ENCODE measurements around the gene F5. TPM values are rescaled to one million over a fixed set of nuclear protein-coding genes. Genes with fewer than 3 reads are reported as not detected.

Gene F5
- total RNA-seq, 5 donors from 2014 or later (not counting 1 experiment from before 2014, with no cell fraction given) = 4.2 to 9.7 (median 8.5) TPM

- H3K4me1 Mint-ChIP-seq = peaks cover 10 to 16% (median 13%) of the 10 kb centered on the region in 3 donors
- 100% methylated on average over 1 of the region's 3 CpGs for WGBS (ENCODE audit: insufficient coverage)
- no peaks in the 10 kb centered on the region for H3K9me3 Mint-ChIP-seq
- peak in 3 of 4 experiments; percentile 46 to 72 (median 57) for ATAC-seq (replicated peaks in 1 of 4)
- CTCF ChIA-PET = no interaction called here
- no peaks in the 10 kb centered on the region for H3K4me1 ChIP-seq (ENCODE audit: control insufficient read depth in 1 of 2, extremely low read depth in 1 of 2, insufficient read depth in 2 of 2, low read length in 2 of 2)
- H3K27ac Mint-ChIP-seq = peak overlapping the region; percentile 49 to 80
- H3K27me3 Mint-ChIP-seq = no peaks in the 10 kb centered on the region
- peak overlapping the region; percentile 50 for H3K27ac ChIP-seq (ENCODE audit: low read length)
- H3K36me3 ChIP-seq (ENCODE audit: control insufficient read depth in 2 of 2, extremely low read depth in 1 of 2, insufficient read depth in 1 of 2, low read length in 1 of 2) = no peaks in the 10 kb centered on the region
- POLR2A ChIA-PET = interaction anchor here in 1 of 2 donors (0.6 kb wide), 1 partner anchor 1947 kb away, joined by 3 read pairs; no protein-coding TSS in a partner anchor
- H3K4me3 Mint-ChIP-seq = no peak overlapping the region
- DNase-seq = no peak
- no peaks in the 10 kb centered on the region for H3K9me3 ChIP-seq
- H3K4me3 ChIP-seq (ENCODE audit: control insufficient read depth in 1 of 2, extremely low read depth in 1 of 2, low read length in 1 of 2) = no peak overlapping the region
- H3K27me3 ChIP-seq (replicated peaks in 1 of 2; ENCODE audit: control insufficient read depth in 2 of 2, extremely low read depth in 1 of 2, insufficient read depth in 2 of 2, low read length in 1 of 2) = no peaks in the 10 kb centered on the region
- peaks cover 15% of the 10 kb centered on the region for H3K36me3 Mint-ChIP-seq
These were observed 14.8 kb downstream of the F5 start for GRCh38 chr1:169571450-169571849.

- peaks cover 10% of the 10 kb centered on the region for H3K36me3 Mint-ChIP-seq
- CTCF ChIA-PET = no interaction called here
These were observed 16.1 kb downstream of the F5 start for GRCh38 chr1:169570172-169570574.

GRCh38 chr1:169568497-169568896, 17.8 kb downstream of the F5 start:
- DNase-seq = no peak
- no peak overlapping the region for H3K27ac ChIP-seq (ENCODE audit: low read length)
- Mint-ChIP-seq H3K9me3 (peaks cover 6 to 8% (median 8%) of the 10 kb centered on the region in 3 donors), H3K27me3 (no peaks in the 10 kb centered on the region), H3K4me3 (no peak overlapping the region), H3K27ac (no peak overlapping the region), H3K4me1 (peaks cover 17 to 25% (median 22%) of the 10 kb centered on the region in 3 donors), H3K36me3 (peaks cover 22% of the 10 kb centered on the region)
- H3K36me3 ChIP-seq (ENCODE audit: control insufficient read depth in 2 of 2, extremely low read depth in 1 of 2, insufficient read depth in 1 of 2, low read length in 1 of 2) = no peaks in the 10 kb centered on the region
- H3K4me3 ChIP-seq (ENCODE audit: control insufficient read depth in 1 of 2, extremely low read depth in 1 of 2, low read length in 1 of 2) = no peak overlapping the region
- no peaks in the 10 kb centered on the region for H3K4me1 ChIP-seq (ENCODE audit: control insufficient read depth in 1 of 2, extremely low read depth in 1 of 2, insufficient read depth in 2 of 2, low read length in 2 of 2)
- ChIA-PET CTCF (interaction anchor here (0.6 to 1.2 kb wide), 4 partner anchors 11 to 242 kb away, joined by 3 to 4 read pairs (median 3); partner anchors contain the start of gene F5 (in 1 of the 2)), POLR2A (interaction anchor here in 1 of 2 donors (1.0 kb wide), 1 partner anchor 9 kb away, joined by 3 read pairs; no protein-coding TSS in a partner anchor)
- no peak for ATAC-seq (replicated peaks in 1 of 4)
- H3K9me3 ChIP-seq = no peaks in the 10 kb centered on the region
- no peaks in the 10 kb centered on the region for H3K27me3 ChIP-seq (replicated peaks in 1 of 2; ENCODE audit: control insufficient read depth in 2 of 2, extremely low read depth in 1 of 2, insufficient read depth in 2 of 2, low read length in 1 of 2)
- WGBS (ENCODE audit: insufficient coverage) = no CpG with 5 or more reads among the region's 1 CpG

More at GRCh38 chr1:169570172-169570574, 16.1 kb downstream of the F5 start:
- H3K9me3 Mint-ChIP-seq = no peaks in the 10 kb centered on the region
- no peak for DNase-seq
- no peaks in the 10 kb centered on the region for H3K27me3 Mint-ChIP-seq
- H3K27ac ChIP-seq (ENCODE audit: low read length) = no peak overlapping the region
- POLR2A ChIA-PET = no interaction called here
- no peak for ATAC-seq (replicated peaks in 1 of 4)
- no peak overlapping the region for H3K4me3 ChIP-seq (ENCODE audit: control insufficient read depth in 1 of 2, extremely low read depth in 1 of 2, low read length in 1 of 2)
- H3K4me1 Mint-ChIP-seq = peaks cover 17 to 25% (median 22%) of the 10 kb centered on the region in 3 donors
- no CpG with 5 or more reads among the region's 1 CpG for WGBS (ENCODE audit: insufficient coverage)
- H3K9me3 ChIP-seq = no peaks in the 10 kb centered on the region
- no peaks in the 10 kb centered on the region for H3K36me3 ChIP-seq (ENCODE audit: control insufficient read depth in 2 of 2, extremely low read depth in 1 of 2, insufficient read depth in 1 of 2, low read length in 1 of 2)
- H3K4me3 Mint-ChIP-seq = no peak overlapping the region
- H3K27ac Mint-ChIP-seq = no peak overlapping the region
- no peaks in the 10 kb centered on the region for H3K4me1 ChIP-seq (ENCODE audit: control insufficient read depth in 1 of 2, extremely low read depth in 1 of 2, insufficient read depth in 2 of 2, low read length in 2 of 2)
- H3K27me3 ChIP-seq (replicated peaks in 1 of 2; ENCODE audit: control insufficient read depth in 2 of 2, extremely low read depth in 1 of 2, insufficient read depth in 2 of 2, low read length in 1 of 2) = no peaks in the 10 kb centered on the region

DNA sequence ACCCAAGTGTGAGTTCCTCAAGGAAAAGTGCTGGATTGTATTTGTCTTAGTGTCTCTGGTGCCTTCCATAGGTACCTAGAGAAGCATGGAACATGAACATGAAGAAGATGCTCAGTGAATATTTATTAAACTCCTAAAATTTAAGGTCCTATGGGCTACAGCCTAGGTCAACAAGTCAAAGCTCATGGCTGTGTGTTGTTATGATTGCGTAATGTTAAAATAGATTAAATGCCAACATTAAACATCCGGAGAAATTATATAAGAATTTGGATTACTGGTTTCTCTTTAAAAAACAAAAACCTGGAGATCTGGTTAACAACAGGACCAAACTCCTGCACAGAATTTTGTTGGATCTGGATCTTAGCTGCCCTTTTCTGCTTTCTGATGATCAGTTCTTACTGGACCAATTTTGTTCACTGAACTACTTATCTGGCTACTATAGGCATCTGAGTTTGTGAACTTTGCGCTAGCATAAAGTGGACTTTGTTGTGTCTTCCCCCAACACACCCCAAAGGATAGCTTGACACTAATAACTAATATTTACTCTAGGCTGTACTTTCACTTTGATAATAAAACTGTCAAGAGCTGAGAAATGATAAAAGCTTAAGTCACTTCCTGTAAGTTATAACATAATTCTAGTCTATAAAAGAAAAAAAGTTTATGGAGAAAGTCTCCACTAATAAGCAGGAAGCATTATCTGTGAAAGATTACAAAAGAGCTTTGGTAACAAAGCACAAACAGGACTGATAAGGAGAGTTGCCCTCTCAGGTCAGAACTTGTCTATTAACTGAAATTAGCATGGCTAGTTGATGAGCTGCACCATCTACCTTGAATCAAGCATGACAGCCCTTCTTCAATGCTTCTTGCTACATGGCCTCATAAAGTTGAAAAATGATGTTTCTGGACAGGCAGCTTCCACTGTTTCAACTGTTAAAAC, 20.7 kb downstream of the F5 start:
- ATAC-seq (replicated peaks in 1 of 4) (no peak), DNase-seq (no peak)
- ChIA-PET POLR2A (no interaction called here), CTCF (interaction anchor here in 1 of 2 donors (0.5 to 0.9 kb wide), 4 partner anchors 13 to 146 kb away, joined by 3 to 4 read pairs (median 3); no protein-coding TSS in a partner anchor)
- Histone ChIP-seq H3K4me3 (ENCODE audit: control insufficient read depth in 1 of 2, extremely low read depth in 1 of 2, low read length in 1 of 2) (no peak overlapping the region), H3K4me1 (ENCODE audit: control insufficient read depth in 1 of 2, extremely low read depth in 1 of 2, insufficient read depth in 2 of 2, low read length in 2 of 2) (no peaks in the 10 kb centered on the region), H3K9me3 (no peaks in the 10 kb centered on the region), H3K27ac (ENCODE audit: low read length) (no peak overlapping the region), H3K36me3 (ENCODE audit: control insufficient read depth in 2 of 2, extremely low read depth in 1 of 2, insufficient read depth in 1 of 2, low read length in 1 of 2) (no peaks in the 10 kb centered on the region), H3K27me3 (replicated peaks in 1 of 2; ENCODE audit: control insufficient read depth in 2 of 2, extremely low read depth in 1 of 2, insufficient read depth in 2 of 2, low read length in 1 of 2) (no peaks in the 10 kb centered on the region)
- Mint-ChIP-seq H3K27ac (peak overlapping the region; percentile 3 to 24), H3K27me3 (no peaks in the 10 kb centered on the region), H3K4me1 (peaks cover 7 to 9% (median 8%) of the 10 kb centered on the region in 3 donors), H3K9me3 (peaks cover 6 to 14% (median 8%) of the 10 kb centered on the region in 3 donors), H3K36me3 (peaks cover 13% of the 10 kb centered on the region), H3K4me3 (no peak overlapping the region)
- no CpG with 5 or more reads among the region's 3 CpGs for WGBS (ENCODE audit: insufficient coverage)

GRCh38 chr1:169563650-169564049, 22.6 kb downstream of the F5 start:
- Mint-ChIP-seq H3K27me3 (no peaks in the 10 kb centered on the region), H3K36me3 (peaks cover 13% of the 10 kb centered on the region), H3K4me3 (no peak overlapping the region), H3K4me1 (peaks cover 7 to 10% (median 8%) of the 10 kb centered on the region in 3 donors), H3K27ac (no peak overlapping the region), H3K9me3 (peaks cover 6 to 14% (median 8%) of the 10 kb centered on the region in 3 donors)
- Histone ChIP-seq H3K36me3 (ENCODE audit: control insufficient read depth in 2 of 2, extremely low read depth in 1 of 2, insufficient read depth in 1 of 2, low read length in 1 of 2) (no peaks in the 10 kb centered on the region), H3K27ac (ENCODE audit: low read length) (no peak overlapping the region), H3K4me1 (ENCODE audit: control insufficient read depth in 1 of 2, extremely low read depth in 1 of 2, insufficient read depth in 2 of 2, low read length in 2 of 2) (no peaks in the 10 kb centered on the region), H3K9me3 (no peaks in the 10 kb centered on the region), H3K4me3 (ENCODE audit: control insufficient read depth in 1 of 2, extremely low read depth in 1 of 2, low read length in 1 of 2) (no peak overlapping the region), H3K27me3 (replicated peaks in 1 of 2; ENCODE audit: control insufficient read depth in 2 of 2, extremely low read depth in 1 of 2, insufficient read depth in 2 of 2, low read length in 1 of 2) (no peaks in the 10 kb centered on the region)
- ChIA-PET CTCF (no interaction called here), POLR2A (no interaction called here)
- no peak for DNase-seq
- no peak for ATAC-seq (replicated peaks in 1 of 4)

DNA sequence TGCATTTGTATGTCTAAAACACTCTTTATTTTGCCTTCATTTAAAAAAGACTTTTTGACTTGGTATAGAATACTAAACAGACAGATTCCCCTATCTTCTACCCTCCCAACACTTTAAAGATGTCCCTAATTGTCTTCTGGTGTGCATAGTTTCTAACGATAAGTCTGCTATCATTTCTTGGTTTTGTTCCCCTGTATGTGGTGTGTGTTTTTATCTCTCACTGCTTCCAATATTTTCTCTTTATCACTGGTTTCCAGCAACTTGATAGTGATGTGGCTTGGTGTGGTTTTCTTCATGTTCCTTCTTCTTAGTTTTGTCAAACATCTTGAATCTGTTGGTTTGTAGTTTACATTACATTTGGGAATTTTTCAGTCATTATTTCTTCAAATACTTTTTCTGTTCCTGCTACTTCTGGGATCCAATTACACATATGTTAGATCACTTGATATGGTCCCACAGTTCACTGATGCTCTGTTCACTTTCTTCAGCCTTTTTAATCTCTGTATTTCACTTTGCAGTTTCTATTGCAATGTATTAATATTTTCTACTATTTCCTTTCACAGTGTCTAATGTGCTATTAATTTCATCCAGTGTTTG, 23.2 kb downstream of the F5 start:
- H3K36me3 Mint-ChIP-seq = peaks cover 13% of the 10 kb centered on the region
- WGBS (ENCODE audit: insufficient coverage) = no CpG with 5 or more reads among the region's 1 CpG
- no peak overlapping the region for H3K4me3 Mint-ChIP-seq
- no peak overlapping the region for H3K27ac Mint-ChIP-seq
- H3K9me3 Mint-ChIP-seq = peaks cover 6 to 14% (median 8%) of the 10 kb centered on the region in 3 donors
- Histone ChIP-seq H3K27me3 (replicated peaks in 1 of 2; ENCODE audit: control insufficient read depth in 2 of 2, extremely low read depth in 1 of 2, insufficient read depth in 2 of 2, low read length in 1 of 2) (no peaks in the 10 kb centered on the region), H3K27ac (ENCODE audit: low read length) (no peak overlapping the region), H3K9me3 (no peaks in the 10 kb centered on the region), H3K4me3 (ENCODE audit: control insufficient read depth in 1 of 2, extremely low read depth in 1 of 2, low read length in 1 of 2) (no peak overlapping the region), H3K4me1 (ENCODE audit: control insufficient read depth in 1 of 2, extremely low read depth in 1 of 2, insufficient read depth in 2 of 2, low read length in 2 of 2) (no peaks in the 10 kb centered on the region), H3K36me3 (ENCODE audit: control insufficient read depth in 2 of 2, extremely low read depth in 1 of 2, insufficient read depth in 1 of 2, low read length in 1 of 2) (no peaks in the 10 kb centered on the region)
- H3K4me1 Mint-ChIP-seq = peaks cover 7 to 11% (median 8%) of the 10 kb centered on the region in 3 donors
- ChIA-PET CTCF (no interaction called here), POLR2A (no interaction called here)
- no peaks in the 10 kb centered on the region for H3K27me3 Mint-ChIP-seq
- ATAC-seq (replicated peaks in 1 of 4) (no peak), DNase-seq (no peak)
